Sciatic nerve (tissue), 2 donors: Measurements from ENCODE around the gene KDM6A. TPM values are rescaled to one million over a fixed set of nuclear protein-coding genes. Genes with fewer than 3 reads are reported as not detected.
"Not testable (repeated sequence)": the region's sequence is repeated elsewhere in the genome, so short reads cannot be mapped to it uniquely, and the experiment has no call there.

Experiments used
- ATAC-seq: fragments of 200-7000 bp; cut with Tn5 transposase; one replicate; pipeline ENCODE4 v1.9.1; 2020; ENCODE audit warnings: mild to moderate bottlenecking, moderate library complexity
- DNase-seq: peaks from one replicate; pipeline ENCODE4 v3.0.0-alpha.2; 2020; ENCODE audit warnings: low spot score
- intact Hi-C: fragments of 100-400 bp; cut with DNase I; formaldehyde crosslinking; loops from one replicate; pipeline ENCODE4 v1.14.2; 2022
- total RNA-seq: library from RNA; stranded (reverse); fragmentation: NEBNext Ultra II Directional; extraction: Animal tissue kit (Norgen Biotek cat#: 25700); gene quantifications from one replicate; pipeline ENCODE4 v1.2.1, GENCODE V29; 2021
- donor health status: DM: no; HTN: no; CAD: no.
- donor health status: DM: no; HTN: no; CAD: no.

The KDM6A gene
- total RNA-seq, 1 donor from 2014 or later = 52.8 TPM

DNA sequence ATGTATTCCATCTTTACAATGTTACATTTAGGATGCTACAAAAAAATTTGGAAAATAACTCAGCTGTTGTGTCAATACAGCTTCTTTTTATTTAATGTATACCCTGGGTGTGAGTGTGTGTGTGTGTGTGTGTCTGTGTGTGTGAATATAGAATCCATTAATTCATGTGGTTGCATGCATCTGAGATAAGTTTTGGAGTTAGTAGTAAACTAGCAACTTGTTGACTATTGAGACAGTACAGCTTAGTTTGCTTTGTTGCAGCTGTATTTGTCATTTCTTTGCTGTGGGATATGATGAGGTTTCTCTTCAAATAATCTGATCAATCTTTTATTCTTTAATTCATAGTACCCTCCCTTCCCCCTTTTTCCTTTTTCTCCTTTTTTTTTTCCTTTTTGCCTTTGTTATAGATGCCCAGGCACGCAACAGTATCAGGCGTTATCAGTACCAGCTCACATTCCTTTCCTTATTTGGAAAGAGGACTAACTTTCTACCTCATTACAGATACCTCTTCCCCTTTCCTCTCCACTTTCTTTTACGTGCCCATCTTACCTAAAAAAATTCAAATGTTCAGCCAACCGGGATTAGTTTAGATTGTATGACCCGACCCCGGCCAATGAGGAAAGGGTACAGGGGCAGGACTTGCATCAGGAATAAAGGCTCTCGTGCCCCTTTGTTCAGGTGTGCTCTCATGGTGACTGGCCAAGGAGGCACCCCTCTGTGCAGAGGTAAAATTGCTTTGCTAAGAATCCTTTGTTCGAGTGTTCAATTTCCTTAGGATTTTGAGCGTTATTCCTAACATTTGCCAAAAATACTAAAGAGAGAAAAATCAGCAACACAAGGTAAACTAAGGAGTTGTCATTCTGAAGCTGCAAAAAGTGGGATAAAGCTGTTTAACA is 77.7 kb downstream of the KDM6A start:
- intact Hi-C loops, ATAC-seq, DNase-seq: not testable (repeated sequence)

- intact Hi-C loops = no loop called here
- ATAC-seq (no peak), DNase-seq (no peak)
Measured at GRCh38 chrX:44951572-44952067, 78.6 kb downstream of the KDM6A start.

GRCh38 chrX:44952329-44953027 is 79.5 kb downstream of the KDM6A start:
- no peak for ATAC-seq
- intact Hi-C loops = no loop called here
- DNase-seq = no peak

- intact Hi-C loops = no loop called here
- no peak for DNase-seq
- ATAC-seq = no peak
Measured at GRCh38 chrX:44953734-44954502, 80.9 kb downstream of the KDM6A start.

GRCh38 chrX:44954562-44954961 is 81.6 kb downstream of the KDM6A start:
- DNase-seq (no peak), ATAC-seq (no peak)
- intact Hi-C loops = no loop called here

DNA sequence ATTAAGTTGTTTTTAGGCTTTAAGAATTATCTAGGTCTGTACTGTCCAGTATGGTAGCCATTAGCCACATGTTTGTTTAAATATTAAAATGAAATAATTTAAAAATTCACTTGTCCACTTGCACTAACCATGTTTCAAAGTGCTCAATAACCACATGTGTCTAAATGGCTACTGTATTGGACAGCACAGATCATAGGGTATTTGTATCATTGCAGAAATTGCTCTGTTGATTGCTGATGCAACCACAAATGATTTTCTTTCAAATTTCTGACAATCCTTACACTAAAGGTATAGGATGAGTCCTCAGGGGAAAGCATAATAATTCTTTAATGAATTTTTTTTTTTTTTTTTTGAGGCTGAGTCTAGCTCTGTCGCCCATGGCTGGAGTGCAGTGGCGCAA is 84.9 kb downstream of the KDM6A start:
- intact Hi-C loops = no loop called here
- ATAC-seq (no peak), DNase-seq (no peak)

- no peak for DNase-seq
- intact Hi-C loops = no loop called here
- no peak for ATAC-seq
Measured at GRCh38 chrX:44958480-44958879, 85.5 kb downstream of the KDM6A start.

GRCh38 chrX:44961817-44962607 is 89.0 kb downstream of the KDM6A start:
- DNase-seq (no peak), ATAC-seq (no peak)
- intact Hi-C loops = no loop called here

DNA sequence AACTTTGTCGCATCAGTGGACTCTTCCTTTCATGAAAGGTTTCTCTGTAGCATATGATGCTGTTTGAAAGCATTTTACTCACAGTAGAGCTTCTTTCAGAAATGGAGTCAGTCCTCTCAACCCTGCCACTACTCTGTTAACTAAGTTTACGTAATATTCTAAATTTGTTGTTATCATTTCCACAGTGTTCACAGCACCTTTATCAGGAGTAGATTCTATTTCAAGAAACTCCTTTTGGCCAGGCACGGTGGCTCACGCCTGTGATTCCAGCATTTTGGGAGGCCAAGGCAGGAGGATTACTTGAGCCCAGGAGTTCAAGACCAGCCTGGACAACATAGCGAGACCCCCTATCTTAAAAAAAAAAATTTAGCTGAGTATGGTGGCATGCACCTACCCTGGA is 90.0 kb downstream of the KDM6A start:
- no peak for DNase-seq
- intact Hi-C loops = no loop called here
- no peak for ATAC-seq

GRCh38 chrX:44967221-44967620 is 94.2 kb downstream of the KDM6A start:
- DNase-seq (no peak), ATAC-seq (no peak)
- intact Hi-C loops = no loop called here

GRCh38 chrX:44970709-44971108 is 97.7 kb downstream of the KDM6A start:
- no peak for DNase-seq
- intact Hi-C loops = no loop called here
- no peak for ATAC-seq

- ATAC-seq (no peak), DNase-seq (no peak)
- intact Hi-C loops = no loop called here
Measured at GRCh38 chrX:44971674-44972073, 98.7 kb downstream of the KDM6A start.

DNA sequence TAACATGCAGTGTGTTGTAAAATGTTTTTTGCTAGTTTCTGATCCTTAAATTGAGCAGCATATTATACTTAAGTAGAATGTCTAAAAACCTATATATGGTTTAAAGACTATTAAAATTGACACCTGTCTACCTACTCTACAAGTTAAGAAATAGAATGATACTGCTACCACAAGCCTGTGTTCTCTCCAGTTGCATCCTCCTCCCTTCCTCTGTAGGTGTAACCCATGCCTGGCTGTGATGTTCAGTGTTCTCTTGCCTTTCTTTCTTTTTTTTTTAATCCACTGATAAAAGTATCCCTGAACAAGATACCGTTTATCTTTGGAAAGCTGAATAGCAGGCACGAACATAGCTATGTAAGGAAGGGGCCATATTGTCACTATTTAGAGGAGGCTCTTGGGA is 99.1 kb downstream of the KDM6A start:
- intact Hi-C loops = no loop called here
- ATAC-seq = no peak
- no peak for DNase-seq

GRCh38 chrX:44973420-44973932 is 100.5 kb downstream of the KDM6A start:
- intact Hi-C loops = no loop called here
- no peak for ATAC-seq
- no peak for DNase-seq

DNA sequence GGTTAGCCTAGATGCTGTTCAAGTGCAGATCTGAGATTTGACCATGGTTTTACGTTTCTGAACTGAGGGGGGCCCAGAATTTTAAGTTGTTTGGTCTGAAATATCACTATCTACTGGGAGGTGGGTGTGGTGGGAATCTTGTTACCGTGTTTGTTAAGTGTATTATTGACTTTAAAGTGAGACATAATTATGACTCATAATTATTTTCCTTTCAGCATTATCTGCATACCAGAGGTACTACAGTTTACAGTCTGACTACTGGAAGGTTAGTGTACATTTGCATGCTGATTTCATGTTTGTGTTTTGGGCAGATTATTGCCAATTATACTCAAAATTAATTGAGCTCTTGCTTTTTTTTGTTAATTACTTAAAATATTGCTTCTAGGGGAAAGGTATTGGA is 101.5 kb downstream of the KDM6A start:
- intact Hi-C loops = no loop called here
- ATAC-seq (no peak), DNase-seq (no peak)

GRCh38 chrX:44975666-44976263 is 102.8 kb downstream of the KDM6A start:
- DNase-seq (no peak), ATAC-seq (no peak)

GRCh38 chrX:44978976-44979375 is 106.0 kb downstream of the KDM6A start:
- DNase-seq (no peak), ATAC-seq (no peak)
- intact Hi-C loops = no loop called here

More at GRCh38 chrX:44975666-44976263, 102.8 kb downstream of the KDM6A start:
- intact Hi-C loops = no loop called here

DNA sequence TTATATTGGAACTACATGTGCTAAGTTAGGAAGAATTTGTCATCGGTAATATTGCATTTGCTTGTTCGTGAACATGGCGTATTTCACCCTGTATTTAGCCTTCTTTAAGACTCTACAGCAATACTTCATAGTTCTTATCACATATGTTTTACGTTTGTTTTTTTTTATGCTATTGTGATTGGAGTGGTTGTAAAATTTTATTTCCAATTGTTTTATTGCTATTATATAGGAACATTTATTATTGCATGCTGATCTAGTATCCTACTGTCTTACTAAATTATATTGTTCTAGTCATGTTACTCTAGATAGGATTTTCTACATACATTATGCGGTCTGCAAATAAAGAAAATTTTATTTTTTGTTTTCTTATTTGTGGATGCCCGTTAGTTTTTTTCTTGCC is 107.4 kb downstream of the KDM6A start:
- ATAC-seq = no peak
- no peak for DNase-seq
- intact Hi-C loops = no loop called here
